Uterus (tissue), 4 donors: ENCODE measurements around the gene LRPPRC. TPM values are rescaled to one million over a fixed set of nuclear protein-coding genes. Genes with fewer than 3 reads are reported as not detected.

Source experiments
- DNase-seq, 2 donors: peaks; one replicate each; pipeline ENCODE4 v3.0.0-alpha.2; 2019 to 2020
- H3K27ac ChIP-seq, 2 donors: fragments of 200-600 bp; sonication (generic); 1 replicate in 1 of 2; 2 replicates in 1 of 2; pipeline ENCODE4 v1.5.1; 2016 to 2018
- H3K27me3 ChIP-seq, 2 donors: fragments of 200-600 bp; sonication (generic); one replicate each; pipeline ENCODE4 v1.5.1; 2018 to 2019; ENCODE audit warnings: control low read depth in 1 of 2
- H3K36me3 ChIP-seq, 2 donors: fragments of 200-600 bp; sonication (generic); one replicate each; pipeline ENCODE4 v1.5.1; 2019; ENCODE audit warnings: control low read depth in 1 of 2
- H3K4me1 ChIP-seq, 2 donors: fragments of 200-600 bp; sonication (generic); one replicate each; pipeline ENCODE4 v1.5.1; 2018 to 2019; ENCODE audit warnings: control low read depth in 1 of 2
- H3K4me3 ChIP-seq, 2 donors: fragments of 200-600 bp; sonication (generic); 1 replicate in 1 of 2; 2 replicates in 1 of 2; pipeline ENCODE4 v1.5.1; 2018 to 2019; ENCODE audit warnings: mild to moderate bottlenecking in 1 of 2
- H3K9me3 ChIP-seq, 2 donors: fragments of 200-600 bp; sonication (generic); one replicate each; pipeline ENCODE4 v1.5.1; 2019; ENCODE audit warnings: control low read depth in 1 of 2
- POLR2A ChIP-seq, 2 donors: fragments of 450-650 bp; IDR thresholded peaks; one replicate each; pipeline ENCODE4 v1.6.1; 2016; ENCODE audit warnings: antibody characterized with exemption in 2 of 2, mild to moderate bottlenecking in 1 of 2, moderate library complexity in 1 of 2
- intact Hi-C: fragments of 100-400 bp; cut with DNase I; formaldehyde crosslinking; loops from one replicate; pipeline ENCODE4 v1.15.1; 2023; ENCODE audit warnings: low total_unique reads
- total RNA-seq, 4 donors: library from RNA; depleted of rRNA in 3 of 4; stranded (reverse); fragments of >200 nt in 3 of 4; gene quantifications; one replicate each; pipeline versions ENCODE4 v1.1.0 to v1.2.4, GENCODE V29; 2014 to 2023
- TF ChIP-seq, protein P1 (sequence below), 4 experiments: fragments of 200-600 bp in 2 of 4; fragments of 450-650 bp in 2 of 4; sonication (generic) in 2 of 4; IDR thresholded peaks; one replicate each; pipeline ENCODE4 v1.5.1; 2016 to 2019; ENCODE audit warnings: antibody characterized with exemption in 4 of 4, mild to moderate bottlenecking in 2 of 4, moderate library complexity in 1 of 4
- donor health status: DM: yes; HTN: yes; CAD: no.

LRPPRC gene
- total RNA-seq, 4 donors from 2014 or later = 39.7 to 99.1 (median 71.6) TPM

DNA sequence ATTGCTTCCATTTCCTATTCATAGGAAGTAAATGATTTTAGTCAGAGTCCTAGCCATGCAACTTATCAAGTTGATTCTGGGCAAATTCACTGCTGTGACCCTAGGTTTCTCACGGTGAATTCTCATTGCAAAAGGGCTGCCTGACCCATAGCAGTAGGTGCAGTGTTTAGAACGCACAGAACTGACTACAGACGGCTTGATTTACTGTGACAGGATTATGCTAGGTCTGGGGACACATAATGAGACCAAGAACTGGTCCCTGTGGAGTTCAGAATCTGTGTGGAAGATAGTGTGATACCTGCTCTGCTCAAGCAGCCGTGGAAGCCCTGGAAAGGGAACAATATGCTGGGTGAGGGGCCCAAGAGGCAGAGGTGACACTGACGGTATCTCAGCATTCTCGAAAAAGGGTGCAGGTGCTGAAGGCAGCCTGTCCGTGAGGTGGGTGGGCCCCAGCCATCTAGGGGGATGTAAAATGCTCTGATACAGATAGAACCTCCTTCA, 110.6 kb downstream of the LRPPRC start:
- H3K4me3 ChIP-seq = no peak overlapping the region
- no peaks in the 10 kb centered on the region for H3K9me3 ChIP-seq
- no peak for DNase-seq
- H3K27ac ChIP-seq = no peak overlapping the region
- no peaks in the 10 kb centered on the region for H3K4me1 ChIP-seq
- no peak for TF ChIP-seq POLR2A (IDR thresholded peaks at IDR 0.05)
- TF ChIP-seq, protein P1, sequence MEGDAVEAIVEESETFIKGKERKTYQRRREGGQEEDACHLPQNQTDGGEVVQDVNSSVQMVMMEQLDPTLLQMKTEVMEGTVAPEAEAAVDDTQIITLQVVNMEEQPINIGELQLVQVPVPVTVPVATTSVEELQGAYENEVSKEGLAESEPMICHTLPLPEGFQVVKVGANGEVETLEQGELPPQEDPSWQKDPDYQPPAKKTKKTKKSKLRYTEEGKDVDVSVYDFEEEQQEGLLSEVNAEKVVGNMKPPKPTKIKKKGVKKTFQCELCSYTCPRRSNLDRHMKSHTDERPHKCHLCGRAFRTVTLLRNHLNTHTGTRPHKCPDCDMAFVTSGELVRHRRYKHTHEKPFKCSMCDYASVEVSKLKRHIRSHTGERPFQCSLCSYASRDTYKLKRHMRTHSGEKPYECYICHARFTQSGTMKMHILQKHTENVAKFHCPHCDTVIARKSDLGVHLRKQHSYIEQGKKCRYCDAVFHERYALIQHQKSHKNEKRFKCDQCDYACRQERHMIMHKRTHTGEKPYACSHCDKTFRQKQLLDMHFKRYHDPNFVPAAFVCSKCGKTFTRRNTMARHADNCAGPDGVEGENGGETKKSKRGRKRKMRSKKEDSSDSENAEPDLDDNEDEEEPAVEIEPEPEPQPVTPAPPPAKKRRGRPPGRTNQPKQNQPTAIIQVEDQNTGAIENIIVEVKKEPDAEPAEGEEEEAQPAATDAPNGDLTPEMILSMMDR (IDR thresholded peaks at IDR 0.05) = no peak
- no peaks in the 10 kb centered on the region for H3K27me3 ChIP-seq
- intact Hi-C loops = no loop called here
- H3K36me3 ChIP-seq = no peaks in the 10 kb centered on the region

GRCh38 chr2:43884689-43885088, 111.1 kb downstream of the LRPPRC start:
- Histone ChIP-seq H3K27me3 (no peaks in the 10 kb centered on the region), H3K4me3 (no peak overlapping the region), H3K4me1 (no peaks in the 10 kb centered on the region), H3K27ac (no peak overlapping the region), H3K9me3 (no peaks in the 10 kb centered on the region), H3K36me3 (no peaks in the 10 kb centered on the region)
- intact Hi-C loops = no loop called here
- TF ChIP-seq, protein P1 (IDR thresholded peaks at IDR 0.05) = no peak
- no peak for TF ChIP-seq POLR2A (IDR thresholded peaks at IDR 0.05)
- no peak for DNase-seq

DNA sequence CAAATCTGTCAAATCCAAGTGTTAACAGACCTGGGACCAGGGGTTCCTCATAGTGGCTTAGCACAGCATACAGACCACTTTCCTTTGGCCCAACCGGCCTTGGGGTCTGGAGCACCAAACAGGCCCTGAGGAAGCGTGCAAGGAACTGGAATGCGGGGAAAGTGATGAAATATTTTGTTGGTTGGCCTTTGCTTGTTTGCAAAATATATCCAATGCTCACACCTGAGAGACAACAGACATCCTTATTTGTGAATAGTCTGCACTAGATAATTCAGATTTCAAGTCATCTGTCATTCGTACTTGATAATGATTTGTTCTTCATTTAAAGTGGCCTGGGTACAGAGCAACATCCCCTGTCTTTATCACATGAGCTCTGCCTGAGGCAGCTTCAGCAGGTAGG, 113.5 kb downstream of the LRPPRC start:
- TF ChIP-seq, protein P1 (IDR thresholded peaks at IDR 0.05) = no peak
- no peak for DNase-seq
- intact Hi-C loops = no loop called here

GRCh38 chr2:43880952-43881351, 114.8 kb downstream of the LRPPRC start:
- Histone ChIP-seq H3K4me1 (no peaks in the 10 kb centered on the region), H3K4me3 (no peak overlapping the region), H3K27me3 (no peaks in the 10 kb centered on the region), H3K9me3 (no peaks in the 10 kb centered on the region), H3K27ac (no peak overlapping the region), H3K36me3 (no peaks in the 10 kb centered on the region)
- TF ChIP-seq, protein P1 (IDR thresholded peaks at IDR 0.05) = no peak
- no peak for TF ChIP-seq POLR2A (IDR thresholded peaks at IDR 0.05)
- no peak for DNase-seq
- intact Hi-C loops = no loop called here

More for the DNA sequence above, 113.5 kb downstream of the LRPPRC start:
- H3K27me3 ChIP-seq = no peaks in the 10 kb centered on the region
- no peaks in the 10 kb centered on the region for H3K9me3 ChIP-seq
- no peak overlapping the region for H3K4me3 ChIP-seq
- H3K4me1 ChIP-seq = no peaks in the 10 kb centered on the region
- H3K36me3 ChIP-seq = no peaks in the 10 kb centered on the region
- no peak overlapping the region for H3K27ac ChIP-seq

DNA sequence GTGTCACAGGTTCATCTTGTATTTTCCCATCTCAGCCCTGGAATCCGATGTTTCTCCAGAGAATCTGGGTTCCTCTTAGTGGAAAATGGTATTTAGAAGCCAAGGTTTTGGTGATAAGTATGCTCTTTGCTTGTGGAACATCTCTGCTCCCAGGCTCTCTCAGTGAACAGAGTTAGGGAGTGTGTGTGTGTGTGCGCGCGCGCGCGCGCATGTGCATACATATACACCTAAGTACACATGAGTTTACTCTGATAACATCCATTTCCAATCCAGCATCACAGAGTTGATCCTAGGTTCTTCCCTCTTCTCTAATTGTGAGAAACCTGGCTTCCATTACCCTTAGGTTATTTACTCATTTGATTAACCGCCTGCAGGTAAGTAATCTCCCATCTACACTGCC, 115.3 kb downstream of the LRPPRC start:
- Histone ChIP-seq H3K27ac (no peak overlapping the region), H3K9me3 (no peaks in the 10 kb centered on the region), H3K27me3 (no peaks in the 10 kb centered on the region), H3K4me1 (no peaks in the 10 kb centered on the region), H3K4me3 (no peak overlapping the region), H3K36me3 (no peaks in the 10 kb centered on the region)
- TF ChIP-seq, protein P1 (IDR thresholded peaks at IDR 0.05) = no peak
- TF ChIP-seq POLR2A (IDR thresholded peaks at IDR 0.05) = no peak
- intact Hi-C loops = no loop called here
- no peak for DNase-seq
